LNCaP clone FGC (cell line): ENCODE data around the gene TNFRSF19.

Experiments
- DNase-seq: peaks from one replicate; pipeline ENCODE4 v3.0.0-alpha.2; 2011; ENCODE audit warnings: low read depth
- H3K4me3 ChIP-seq: 2 replicates; pipeline ENCODE4 v1.5.1; 2011; ENCODE audit warnings: mild to moderate bottlenecking, low read depth, low read length, control low read depth
- TF ChIP-seq, protein P1 (sequence below): IDR thresholded peaks from 2 replicates; pipeline ENCODE4 v1.5.1; 2012; ENCODE audit warnings: mild to moderate bottlenecking; ENCODE audit not compliant: control insufficient read depth, insufficient read depth; ENCODE audit errors: extremely low read depth

Gene TNFRSF19

DNA sequence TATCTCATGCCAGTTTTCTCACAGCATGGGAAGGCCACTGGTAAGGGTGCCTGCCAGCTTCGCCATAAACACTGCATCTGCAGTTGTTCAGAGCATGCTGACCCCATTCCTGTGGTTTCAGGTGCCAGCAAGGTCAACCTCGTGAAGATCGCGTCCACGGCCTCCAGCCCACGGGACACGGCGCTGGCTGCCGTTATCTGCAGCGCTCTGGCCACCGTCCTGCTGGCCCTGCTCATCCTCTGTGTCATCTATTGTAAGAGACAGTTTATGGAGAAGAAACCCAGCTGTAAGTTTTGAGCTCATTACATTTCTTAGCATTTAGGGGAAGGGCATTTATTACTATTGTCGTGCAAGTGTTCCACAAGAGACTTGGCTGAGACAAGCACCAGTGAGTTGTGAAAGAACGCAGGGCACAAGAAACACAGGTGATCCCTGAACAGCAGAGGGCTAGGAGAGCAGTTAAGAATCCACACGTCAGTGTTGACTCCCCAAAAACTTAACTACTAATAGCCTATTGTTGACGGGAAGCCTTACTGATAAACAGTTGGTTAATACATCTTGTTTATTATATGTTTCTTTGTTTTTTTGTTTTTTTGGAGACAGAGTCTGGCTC lies 88.8 kb downstream of the TNFRSF19 start:
- no peak for DNase-seq
- H3K4me3 ChIP-seq = no peak overlapping the region
- TF ChIP-seq, protein P1, sequence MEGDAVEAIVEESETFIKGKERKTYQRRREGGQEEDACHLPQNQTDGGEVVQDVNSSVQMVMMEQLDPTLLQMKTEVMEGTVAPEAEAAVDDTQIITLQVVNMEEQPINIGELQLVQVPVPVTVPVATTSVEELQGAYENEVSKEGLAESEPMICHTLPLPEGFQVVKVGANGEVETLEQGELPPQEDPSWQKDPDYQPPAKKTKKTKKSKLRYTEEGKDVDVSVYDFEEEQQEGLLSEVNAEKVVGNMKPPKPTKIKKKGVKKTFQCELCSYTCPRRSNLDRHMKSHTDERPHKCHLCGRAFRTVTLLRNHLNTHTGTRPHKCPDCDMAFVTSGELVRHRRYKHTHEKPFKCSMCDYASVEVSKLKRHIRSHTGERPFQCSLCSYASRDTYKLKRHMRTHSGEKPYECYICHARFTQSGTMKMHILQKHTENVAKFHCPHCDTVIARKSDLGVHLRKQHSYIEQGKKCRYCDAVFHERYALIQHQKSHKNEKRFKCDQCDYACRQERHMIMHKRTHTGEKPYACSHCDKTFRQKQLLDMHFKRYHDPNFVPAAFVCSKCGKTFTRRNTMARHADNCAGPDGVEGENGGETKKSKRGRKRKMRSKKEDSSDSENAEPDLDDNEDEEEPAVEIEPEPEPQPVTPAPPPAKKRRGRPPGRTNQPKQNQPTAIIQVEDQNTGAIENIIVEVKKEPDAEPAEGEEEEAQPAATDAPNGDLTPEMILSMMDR = no peak

DNA sequence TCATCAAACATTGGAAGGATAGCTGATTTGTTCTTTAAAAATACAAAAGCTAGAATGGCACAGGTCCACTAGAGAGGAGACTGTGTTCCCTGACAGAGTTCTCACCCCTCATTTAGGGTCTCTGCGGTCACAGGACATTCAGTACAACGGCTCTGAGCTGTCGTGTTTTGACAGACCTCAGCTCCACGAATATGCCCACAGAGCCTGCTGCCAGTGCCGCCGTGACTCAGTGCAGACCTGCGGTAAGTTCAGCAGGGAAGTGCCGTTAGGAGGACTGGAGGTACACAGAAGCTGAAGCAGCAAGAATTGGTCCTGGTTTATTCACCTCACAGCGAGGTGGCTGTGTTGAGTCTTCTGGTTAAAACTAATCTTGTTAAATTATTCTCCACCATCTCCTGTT lies 90.0 kb downstream of the TNFRSF19 start:
- TF ChIP-seq, protein P1 = no peak
- no peak for DNase-seq
- H3K4me3 ChIP-seq = no peak overlapping the region

DNA sequence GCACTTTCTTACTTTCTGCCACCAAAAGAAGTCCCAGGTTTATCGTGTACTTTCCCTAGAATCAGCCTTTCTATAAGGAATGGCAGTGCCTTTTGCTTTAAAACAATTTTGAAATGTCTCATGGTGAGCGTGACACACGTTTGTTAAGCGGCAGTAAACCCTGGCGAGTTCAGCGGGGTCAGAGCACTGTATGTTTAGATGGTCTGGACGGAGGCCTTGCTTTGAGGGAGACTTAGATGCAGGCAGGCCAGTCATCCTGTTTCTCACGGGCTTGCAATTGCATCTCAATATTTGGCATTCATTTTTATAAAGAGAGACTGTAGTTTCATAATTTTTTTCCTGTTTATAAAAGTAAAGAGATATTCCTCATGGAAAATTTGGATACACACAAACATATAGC lies 96.4 kb downstream of the TNFRSF19 start:
- H3K4me3 ChIP-seq = no peak overlapping the region
- TF ChIP-seq, protein P1 = no peak
- DNase-seq = no peak

DNA sequence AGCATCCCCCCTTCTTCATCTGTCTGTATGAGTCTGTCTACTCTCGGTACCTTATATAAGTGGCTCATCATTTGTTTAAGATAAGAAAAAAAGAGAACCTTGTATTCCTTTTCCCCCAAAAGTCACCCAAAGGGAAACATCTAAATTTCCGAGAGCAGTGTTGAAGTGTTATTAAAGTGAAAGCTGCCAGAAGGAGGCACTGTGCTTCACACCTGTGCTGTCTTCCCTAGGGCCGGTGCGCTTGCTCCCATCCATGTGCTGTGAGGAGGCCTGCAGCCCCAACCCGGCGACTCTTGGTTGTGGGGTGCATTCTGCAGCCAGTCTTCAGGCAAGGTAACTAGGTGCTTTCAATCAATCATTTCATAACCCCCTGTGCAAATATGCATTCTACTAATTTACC lies 97.5 kb downstream of the TNFRSF19 start:
- DNase-seq = no peak
- no peak overlapping the region for H3K4me3 ChIP-seq
- TF ChIP-seq, protein P1 = no peak

GRCh38 chr13:23668562-23668961 lies 98.3 kb downstream of the TNFRSF19 start:
- DNase-seq = no peak
- TF ChIP-seq, protein P1 = no peak
- H3K4me3 ChIP-seq = no peak overlapping the region

DNA sequence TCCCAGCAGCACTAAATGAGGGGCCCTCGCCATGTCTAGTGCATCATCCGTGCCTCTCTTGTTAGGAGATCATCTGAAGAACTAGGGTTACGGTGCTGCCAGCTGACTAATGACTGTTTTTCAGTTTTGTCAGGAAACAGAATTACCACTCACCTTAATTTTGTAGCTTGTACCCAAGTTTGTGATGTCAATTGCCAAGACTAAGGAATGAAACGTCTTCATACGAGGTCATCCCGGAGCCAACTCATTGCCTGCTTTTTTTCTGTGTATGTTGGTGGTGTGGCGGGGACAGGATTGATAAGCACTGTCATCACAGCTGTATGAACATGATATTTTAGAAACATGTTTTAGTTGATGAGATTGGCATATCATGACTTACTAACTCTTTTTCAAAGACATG lies 100.6 kb downstream of the TNFRSF19 start:
- no peak for DNase-seq
- H3K4me3 ChIP-seq = no peak overlapping the region
- TF ChIP-seq, protein P1 = no peak

- TF ChIP-seq, protein P1 = no peak
- no peak overlapping the region for H3K4me3 ChIP-seq
- no peak for DNase-seq
These were observed 101.2 kb downstream of the TNFRSF19 start for GRCh38 chr13:23671377-23671776.
